COLO668 (cell line): ENCODE measurements around the gene TNNI3.
A peak's percentile ranks its signal among the peaks of the same experiment; 100 is the strongest.
"Not testable (repeated sequence)": the region's sequence is repeated elsewhere in the genome, so short reads cannot be mapped to it uniquely, and the experiment has no call there.

Experiments used
- DNase-seq: peaks from one replicate; lab custom pipeline; 2025; ENCODE audit not compliant: unreplicated experiment; lab: John Stamatoyannopoulos, UW

TNNI3 gene

DNA sequence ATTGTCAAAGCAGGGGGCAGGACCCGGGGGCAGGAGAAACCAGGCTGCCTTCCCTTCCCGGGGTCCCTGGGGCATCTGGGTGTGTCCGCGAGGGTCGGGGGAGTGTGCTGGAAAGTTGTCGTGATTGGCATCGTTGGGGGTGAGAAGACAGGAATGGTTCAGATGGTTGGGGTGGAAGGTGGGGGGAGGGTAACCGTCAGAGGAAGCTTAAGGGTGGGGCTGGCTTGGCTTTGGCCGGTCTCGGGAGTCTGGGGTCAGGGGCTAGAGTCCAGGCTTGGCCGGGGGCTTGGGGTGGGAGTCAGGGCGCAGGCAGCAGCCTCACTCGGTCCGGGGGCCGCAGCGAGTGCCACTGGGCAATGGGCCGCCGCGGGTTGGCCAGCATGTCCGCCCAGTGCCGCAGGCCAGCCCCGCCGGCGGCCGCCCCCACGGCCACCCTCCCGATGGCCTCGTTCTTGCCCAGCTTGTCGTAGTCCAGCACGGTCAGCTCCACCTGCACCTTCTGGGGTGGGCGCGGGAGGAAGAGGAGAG is 15.7 kb upstream of the TNNI3 start:
- no peak for DNase-seq

DNA sequence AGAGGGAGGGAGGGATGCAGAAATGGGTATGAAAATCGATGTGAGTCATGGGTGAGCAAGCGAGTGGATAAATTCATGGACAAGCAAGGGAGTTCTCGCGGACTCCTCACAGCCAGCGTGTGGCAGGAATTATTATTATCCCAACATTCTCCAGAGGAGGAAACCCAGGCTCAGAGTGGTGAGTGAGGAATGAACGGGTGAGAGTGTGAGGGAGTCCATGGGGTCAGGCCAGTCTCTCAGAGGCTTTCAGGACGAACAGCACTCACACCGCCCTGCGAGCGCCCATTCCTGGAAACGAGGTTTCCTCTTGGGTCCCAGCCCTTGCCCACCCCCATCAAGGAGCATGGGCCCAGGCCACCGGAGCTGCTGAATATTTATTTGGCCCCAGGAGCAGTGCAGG is 15.2 kb upstream of the TNNI3 start:
- no peak for DNase-seq

DNA sequence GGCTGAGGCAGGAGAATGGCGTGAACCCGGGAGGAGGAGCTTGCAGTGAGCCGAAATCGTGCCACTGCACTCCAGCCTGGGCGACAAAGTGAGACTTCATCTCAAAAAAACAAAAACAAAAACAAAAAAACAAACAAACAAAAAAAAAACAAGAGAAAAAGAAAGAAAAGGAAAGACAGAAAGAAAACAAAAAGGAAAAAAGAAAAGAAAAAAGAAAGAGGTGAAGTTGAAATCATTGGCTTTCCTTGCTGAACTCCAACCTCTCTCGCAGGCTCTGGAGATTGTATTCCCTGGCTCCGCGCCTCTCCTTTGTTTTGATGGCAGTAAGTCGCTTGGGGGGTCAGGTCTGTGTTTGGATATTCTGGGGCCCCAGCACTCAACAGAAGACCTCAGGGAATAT is 14.8 kb upstream of the TNNI3 start:
- DNase-seq: not testable (repeated sequence)

DNA sequence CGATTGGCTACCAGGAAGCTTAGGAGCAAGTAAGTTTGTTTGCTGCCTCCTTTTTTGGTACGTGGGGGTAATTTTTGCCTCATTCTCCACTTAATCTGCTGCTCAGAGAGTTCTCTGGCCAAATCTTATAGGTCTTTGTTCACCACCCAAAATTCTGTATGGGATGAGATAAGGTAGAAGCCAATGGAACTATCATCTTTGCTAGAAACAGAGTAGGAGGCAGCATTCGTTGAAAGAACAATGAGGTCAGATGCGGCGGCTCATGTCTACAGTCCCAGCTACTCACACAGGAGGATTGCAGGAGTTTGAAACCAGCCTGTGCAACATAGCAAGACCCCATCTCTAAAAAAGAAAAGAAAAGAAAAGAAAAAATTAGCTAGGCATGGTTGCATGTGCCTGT is 13.9 kb upstream of the TNNI3 start:
- DNase-seq: no peak

DNA sequence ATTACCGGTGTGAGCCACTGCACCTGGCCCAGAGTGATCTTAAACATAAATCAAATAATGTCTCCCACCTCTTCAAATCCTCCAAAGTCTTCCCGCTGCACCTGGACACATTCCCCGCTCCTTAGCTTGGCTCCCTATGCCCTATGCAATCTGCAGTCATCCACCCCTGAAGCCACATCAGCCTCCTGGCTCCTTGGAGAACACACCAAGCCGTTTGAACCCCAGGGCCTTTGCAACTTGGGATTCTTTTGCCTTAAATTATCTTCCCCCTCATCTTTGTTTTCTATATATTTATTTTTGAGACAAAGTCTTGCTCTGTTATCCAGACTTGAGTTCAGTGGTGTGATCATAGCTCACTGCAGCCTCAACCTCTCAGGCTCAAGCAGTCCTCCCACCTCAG is 11.6 kb upstream of the TNNI3 start:
- DNase-seq: no peak

DNA sequence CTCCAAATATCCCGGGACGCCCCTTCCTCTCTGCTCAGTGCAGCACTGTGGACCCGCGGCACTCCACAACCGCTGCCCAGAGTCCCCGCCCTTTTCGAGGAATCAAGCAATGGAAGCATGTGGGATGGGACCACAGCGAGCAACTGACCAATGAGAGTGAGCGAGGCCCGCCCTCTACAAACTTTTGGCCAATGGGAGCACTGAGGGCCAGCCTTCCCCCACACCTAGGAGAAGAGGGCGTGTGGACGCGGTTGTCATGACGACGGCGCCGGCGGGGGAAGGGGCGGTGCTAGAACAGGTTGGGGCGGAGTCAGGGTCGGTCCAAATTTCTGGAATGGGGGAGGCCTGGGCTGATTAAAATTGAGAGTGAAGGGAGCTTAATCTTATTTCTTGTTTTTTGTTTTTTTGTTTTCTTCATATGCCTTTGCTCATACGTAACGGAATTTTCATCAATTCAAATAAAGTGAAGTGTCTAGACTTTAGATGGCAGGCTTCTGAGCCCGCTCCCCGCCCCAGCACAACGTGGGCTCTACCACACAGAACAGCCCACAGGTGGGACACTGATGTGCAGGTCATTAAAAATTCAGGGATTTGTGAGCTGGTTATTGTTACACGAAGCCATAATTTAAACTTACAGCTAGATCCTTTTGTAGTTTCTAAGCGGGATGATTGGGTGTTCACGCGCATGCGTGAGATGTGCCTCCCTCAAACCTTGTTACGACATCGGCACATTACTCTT is 9.2 kb upstream of the TNNI3 start, which contains the start of gene DNAAF3:
Gene DNAAF3 (minus strand): TSS at position 84 of the 739 bp plus-strand sequence. CDS start 200 bp downstream, outside the sequence.
- peak; percentile 96 for DNase-seq

DNA sequence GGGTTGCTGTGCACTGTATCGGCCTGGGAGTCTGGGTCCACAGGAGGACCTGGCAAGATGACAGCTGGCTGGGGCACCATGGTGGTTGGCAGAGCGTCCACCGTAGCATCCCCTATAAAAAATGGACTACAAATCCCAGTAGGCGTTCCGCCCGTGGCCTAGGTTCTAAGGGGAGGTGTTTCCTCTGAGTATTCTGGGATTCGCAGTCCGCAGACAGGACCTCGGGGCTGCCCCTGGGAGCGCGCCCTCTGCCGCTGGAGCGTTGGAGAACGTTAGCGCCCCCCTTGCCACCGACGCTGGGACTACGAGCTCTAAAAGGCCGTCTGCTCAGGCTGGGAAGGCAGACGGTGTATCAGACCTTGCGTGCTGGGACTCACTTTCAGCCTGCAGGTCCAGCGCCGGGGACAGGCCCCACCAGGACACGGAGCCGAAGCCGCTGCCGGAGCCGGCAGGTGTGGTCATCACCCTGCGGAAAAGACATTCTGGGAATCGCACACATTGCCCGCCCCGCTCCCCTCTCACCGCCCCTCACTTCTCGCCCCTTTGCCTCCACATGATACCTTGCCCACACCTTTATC is 8.5 kb upstream of the TNNI3 start:
- DNase-seq: peak; percentile 74

DNA sequence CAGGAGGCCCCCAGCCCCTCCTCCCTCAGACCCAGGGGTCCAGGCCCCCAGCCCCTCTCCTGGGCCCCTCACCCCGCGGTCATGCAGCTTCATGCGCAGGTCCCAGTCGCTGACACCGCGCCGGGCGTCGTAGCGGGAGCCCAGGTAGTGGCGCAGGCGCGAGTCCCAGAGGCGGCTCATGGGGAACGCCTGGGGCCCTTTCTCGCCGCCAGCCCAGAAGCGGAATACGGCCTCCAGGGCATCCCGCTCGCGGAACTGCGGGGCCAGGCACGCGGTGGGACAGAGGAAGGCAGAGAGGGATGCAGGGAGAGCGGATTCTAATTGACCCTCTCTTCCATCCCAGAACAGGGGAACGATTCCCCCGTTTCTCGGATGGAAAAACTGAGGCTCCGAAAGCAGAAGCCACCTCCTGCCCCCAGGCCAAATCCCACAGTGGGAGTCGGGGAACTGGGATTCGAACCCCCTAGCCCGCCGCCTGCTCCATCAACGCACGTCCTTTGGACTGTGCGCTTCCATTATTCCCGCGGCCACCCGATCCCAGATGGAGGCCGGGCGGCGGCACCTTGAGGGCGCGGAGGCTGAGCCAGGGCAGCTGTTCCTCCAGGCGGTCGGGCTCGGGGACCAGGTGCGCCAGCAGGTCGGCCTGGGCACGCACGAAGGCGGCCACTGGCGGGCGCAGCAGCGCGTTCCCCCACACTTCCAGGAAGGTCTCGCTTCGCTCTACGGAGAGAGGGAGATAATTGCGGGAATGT is 4.2 kb upstream of the TNNI3 start:
- DNase-seq: peak; percentile 67

DNA sequence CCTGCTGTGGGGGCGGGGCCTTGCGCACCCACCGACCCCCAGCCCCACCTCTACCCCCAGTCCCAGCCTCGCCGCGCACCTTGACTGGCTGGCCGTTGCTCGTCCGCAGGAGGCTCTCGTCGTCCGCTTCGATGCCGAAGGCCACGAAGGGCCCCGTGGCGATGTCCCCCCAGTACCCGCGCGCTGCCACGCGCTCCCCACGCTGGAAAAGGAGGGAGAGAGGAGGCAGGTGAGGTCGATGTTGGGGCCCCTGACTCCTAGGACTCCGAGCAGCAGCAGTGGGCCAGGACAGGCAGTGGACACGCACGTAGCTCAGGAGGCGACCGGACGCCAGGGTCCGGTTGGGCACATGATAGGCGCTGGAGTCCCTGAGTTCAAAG is 3.4 kb upstream of the TNNI3 start:
- no peak for DNase-seq

DNA sequence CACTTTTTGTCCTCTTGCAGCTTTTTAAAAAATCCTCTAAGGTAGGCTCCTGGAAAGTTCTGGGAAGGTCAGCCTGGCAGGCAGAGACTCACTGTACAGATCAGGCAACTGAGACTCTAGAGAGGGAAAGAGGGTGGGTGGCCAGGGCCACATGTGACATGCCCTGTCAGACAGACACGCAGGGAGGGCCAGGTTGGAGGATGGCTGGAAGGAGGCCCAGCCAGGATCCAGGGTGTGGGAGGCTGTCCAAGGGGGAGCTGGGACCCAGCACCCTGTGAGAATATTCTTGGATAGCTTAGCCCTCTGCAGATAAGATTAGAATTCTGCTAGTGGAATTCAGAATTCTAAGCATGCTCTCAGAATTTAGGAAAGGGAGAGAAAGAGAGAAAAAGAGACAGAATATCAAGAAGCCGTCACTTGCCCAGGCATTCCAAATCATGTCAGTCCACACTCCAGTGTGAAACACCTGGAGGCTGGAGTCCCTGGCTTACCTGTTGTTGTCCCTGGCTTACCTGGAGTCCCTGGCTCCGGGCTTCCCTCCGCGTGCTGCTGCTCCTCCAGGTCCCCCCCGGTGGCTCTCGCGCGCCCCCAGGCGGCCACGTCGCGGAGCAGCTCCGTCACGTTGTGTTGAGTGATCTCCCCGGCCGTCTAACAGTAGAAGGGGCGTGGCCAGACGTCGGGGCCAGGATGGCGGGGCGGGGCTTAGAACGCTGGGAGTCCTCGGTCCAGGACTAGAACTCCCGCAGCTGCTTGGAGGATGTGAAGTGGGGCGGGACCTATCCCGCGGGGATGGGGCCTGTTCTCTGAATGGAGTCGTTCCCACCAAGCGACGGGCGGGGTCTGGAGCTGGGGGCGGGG is 2.8 kb upstream of the TNNI3 start:
- DNase-seq: peak; percentile 94

DNA sequence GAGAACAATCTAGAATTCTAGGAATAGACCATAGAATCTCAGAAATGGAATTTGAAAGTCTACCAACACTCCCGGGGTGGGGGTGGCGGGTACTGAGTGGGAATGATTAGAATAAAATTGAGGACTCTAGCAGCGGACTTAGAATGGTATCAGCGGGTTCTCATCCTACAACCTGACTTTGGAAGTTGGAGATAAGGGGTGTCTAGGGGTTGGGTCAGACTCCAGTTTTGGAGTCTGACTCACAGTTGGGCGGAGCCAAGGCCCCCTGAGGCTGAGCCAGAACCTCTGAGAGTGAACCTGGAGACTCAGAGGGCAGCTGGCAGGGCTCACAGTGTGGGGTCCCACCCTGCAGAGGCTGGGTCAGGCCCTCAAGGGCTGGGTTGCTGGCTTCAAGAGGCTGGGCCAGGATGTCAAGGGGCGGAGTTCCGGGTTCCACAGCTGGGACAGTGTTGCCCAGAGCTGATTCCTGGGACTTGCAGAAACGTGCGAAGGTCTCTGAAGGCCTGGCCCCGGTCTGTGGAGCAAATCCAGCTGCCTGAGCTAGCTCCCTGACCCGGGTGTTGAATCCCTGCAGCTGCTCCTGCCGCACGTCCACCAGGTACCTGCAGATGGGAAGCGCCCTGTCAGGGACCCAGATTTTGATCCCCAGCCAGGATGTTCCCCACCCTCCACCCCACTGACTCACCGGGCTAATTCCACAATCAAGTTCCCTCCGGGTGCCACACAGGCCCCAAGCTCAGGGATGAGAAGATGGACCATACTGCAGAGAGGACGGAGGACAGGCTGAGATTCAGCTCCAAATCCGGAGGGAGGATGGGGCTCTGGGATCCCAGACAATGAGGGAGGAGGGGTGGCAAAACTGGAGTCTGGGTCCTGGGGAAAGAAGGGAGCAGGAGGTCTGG is 1.6 kb upstream of the TNNI3 start:
- no peak for DNase-seq

DNA sequence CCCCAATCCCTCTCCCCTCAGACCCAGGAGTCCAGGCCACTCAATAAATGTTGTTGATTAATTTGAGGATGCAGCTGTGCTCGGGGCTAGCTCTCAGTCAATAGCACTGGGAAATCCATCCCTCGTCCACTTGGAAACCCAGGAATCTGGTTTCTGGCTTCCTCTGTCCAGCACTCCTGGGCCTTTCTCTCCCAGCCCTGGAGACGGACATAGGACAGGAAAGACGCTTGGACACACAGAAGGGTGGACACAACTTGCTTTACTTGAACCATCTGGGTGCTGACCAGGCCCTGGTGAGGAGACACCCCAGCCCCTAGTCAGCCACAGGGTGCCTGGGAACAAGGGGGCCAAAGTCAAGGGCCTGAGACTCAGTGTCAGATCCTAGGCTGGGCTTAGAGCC is 891 bp upstream of the TNNI3 start:
- no peak for DNase-seq

DNA sequence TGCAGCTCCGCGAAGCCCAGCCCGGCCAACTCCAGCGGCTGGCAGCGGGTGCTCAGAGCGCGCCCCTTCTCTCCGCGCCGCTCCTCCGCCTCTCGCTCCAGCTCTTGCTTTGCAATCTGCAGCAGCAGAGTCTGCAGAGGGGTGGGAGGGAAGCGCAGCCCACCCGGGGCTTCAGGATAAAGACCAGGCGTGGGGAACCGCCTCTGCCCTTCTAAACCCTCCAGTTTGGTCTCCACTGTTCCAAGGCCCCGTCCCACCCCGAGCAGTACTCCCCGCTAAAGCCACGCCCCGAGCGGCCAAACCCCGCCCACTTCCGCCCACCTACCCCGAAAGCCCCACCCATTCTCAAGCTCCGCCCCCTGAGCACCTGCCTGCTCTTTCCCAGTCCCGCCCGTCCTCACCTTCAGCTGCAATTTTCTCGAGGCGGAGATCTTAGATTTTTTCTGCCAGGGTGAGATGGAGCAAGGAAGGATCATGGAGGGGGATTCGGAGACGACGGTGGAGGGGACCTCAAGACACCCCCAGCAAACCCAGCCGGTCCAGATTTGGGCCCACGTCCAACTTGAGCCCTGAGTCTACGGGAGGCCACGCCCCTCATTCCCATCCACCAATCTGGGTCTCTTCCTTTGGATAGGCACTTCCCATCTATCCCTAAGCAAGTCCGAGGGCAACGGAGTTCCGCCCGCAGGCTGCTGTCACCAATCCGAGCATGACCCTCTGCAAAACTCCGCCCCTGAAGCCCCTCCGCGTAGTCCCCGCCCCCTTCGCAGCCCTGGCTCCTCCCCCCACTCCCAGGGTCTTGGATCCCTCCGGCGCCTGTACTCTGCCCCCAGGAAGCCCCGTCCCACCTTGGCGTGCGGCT is 1.1 kb downstream of the TNNI3 start:
- peak; percentile 68 for DNase-seq

DNA sequence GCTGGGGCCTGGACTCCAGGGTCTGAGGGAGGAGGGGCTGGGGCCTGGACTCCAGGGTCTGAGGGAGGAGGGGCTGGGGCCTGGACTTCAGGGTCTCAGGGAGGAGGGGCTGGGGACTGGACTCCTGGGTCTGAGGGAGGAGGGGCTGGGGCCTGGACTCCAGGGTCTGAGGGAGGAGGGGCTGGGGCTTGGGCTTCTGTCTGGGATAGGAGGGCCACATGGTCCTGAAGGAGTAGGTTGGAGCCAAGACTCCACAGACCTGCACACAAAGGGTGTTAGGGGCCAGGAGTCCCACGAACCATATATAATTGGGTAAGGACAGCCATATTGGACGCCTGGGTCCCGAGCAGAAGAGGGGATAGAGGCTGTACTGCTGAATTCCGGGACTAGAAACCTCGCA is 1.7 kb downstream of the TNNI3 start:
- not testable (repeated sequence) for DNase-seq

DNA sequence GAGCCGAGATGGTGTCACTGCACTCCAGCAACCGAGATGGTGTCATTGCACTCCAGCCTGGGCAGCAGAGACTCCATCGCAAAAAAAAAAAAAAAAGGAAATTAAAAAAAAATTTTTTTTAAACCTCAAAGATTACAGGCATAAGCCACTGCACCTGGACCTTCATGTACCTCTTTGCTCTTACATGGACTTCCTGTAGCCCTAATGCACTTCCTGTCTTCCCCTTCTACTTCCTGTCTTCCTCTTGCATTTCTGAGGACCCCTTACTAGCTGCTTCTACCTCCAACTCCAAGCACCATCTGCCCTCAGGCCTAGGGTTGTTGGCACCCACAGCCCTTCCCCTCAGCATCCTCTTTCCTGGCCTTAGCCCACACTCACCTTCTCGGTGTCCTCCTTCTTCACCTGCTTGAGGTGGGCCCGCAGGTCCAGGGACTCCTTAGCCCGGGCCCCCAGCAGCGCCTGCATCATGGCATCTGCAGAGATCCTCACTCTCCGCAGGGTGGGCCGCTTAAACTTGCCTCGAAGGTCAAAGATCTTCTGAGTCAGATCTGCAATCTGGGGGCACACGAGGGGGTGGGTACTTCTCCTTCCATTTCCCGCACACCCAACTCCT is 3.8 kb downstream of the TNNI3 start:
- no peak for DNase-seq

DNA sequence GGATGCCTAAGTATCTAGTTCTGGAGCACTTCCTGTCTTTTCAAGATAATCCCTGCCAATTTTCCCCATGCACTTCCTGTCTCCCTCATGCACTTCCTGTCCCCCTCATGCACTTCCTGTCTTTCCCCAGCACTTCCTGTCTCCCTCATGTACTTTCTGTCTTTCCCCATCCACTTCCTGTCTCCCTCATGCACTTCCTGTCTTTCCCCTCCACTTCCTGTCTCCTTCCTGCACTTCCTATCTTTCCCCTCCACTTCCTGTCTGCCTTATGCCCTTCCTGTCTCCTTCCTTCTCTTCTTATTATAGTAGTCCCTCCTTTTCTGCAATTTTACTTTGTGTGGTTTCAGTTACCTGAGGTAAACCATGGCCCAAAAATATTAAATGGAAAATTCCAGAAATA is 5.5 kb downstream of the TNNI3 start:
- no peak for DNase-seq

DNA sequence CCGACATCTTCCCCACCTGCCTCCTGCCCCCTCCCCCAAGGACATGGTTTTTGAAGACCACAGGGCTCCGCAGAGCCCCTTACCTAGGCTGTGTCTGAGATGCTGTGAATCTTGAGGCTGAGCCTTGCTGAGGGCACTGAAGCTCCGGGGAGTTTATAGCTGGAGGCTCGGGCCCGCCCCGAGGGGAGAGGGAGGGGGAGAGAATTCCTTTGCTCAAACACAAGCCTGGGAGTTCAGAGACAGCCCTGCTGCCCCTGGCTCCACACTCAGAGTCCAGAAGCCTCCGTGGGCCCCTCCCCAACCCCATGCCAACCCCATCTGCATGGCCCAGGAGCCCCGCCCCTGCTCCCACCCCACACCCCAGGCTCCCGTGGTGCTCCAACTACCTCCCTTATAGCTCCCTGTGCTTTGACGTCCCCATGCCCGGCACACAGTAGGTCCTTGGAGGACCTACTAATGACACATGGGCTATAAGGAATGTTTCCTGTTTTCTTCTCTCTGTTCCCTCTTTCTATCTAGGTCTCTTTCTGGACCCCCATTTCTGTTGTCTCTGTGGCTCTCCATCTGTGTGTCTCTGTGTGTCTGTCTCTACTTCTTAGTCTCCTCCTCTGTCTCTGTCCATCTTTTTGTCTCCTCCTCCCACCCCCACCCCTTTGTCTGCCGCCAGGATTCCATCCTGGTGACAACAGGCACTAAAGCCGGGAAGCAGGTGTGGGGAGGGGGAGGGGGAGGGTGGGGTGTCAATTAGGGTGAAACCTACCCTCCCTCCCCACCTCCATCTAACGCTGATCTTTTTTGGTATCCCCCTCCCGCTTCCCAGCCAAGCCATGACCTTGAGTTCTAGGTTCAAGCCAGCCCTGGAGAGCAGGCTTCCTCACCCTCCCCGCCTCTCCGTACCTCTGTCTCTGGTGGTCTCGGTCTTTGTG is 8.2 kb downstream of the TNNI3 start, which contains the start of gene TNNT1:
Gene TNNT1 (minus strand): TSS at position 129 of the 926 bp plus-strand sequence. CDS start 2,049 bp downstream, outside the sequence.
- DNase-seq: no peak
